HCT116 (cell line): ENCODE results near the gene SPATA2L. TPM values are rescaled to one million over a fixed set of nuclear protein-coding genes. Genes with fewer than 3 reads are reported as not detected.

Source experiments
- ATAC-seq: fragments of 200-7000 bp; cut with Tn5 transposase; 2 replicates; pipeline ENCODE4 v1.9.1; 2020; ENCODE audit warnings: mild to moderate bottlenecking, moderate library complexity
- BruUV-seq: library from RNA; stranded (reverse); fragments of 400-500 nt; replicated peaks from 2 replicates; lab custom pipeline; 2021; lab: Mats Ljungman, UMichigan
- CTCF ChIA-PET: fragments of 300-600 bp; sonication (Branson Sonifier 250); formaldehyde crosslinking; loops from one replicate; lab custom pipeline; 2021; ENCODE audit warnings: antibody characterized with exemption; lab: Charles Lee
- POLR2A ChIA-PET: fragments of 300-600, 350-600 bp; sonication (Branson Sonifier 250); formaldehyde crosslinking; loops from one replicate; lab custom pipeline; 2021; ENCODE audit warnings: antibody characterized with exemption; lab: Charles Lee
- RAD21 ChIA-PET, 2 experiments: fragments of 300-600 bp; sonication (Branson Sonifier 250); formaldehyde crosslinking; loops; one replicate each; lab custom pipeline; 2023; ENCODE audit warnings: low total read pairs in 2 of 2; ENCODE audit not compliant: uncharacterized antibody in 2 of 2, unreplicated experiment in 2 of 2, low non-redundant PET in 1 of 2; lab: Charles Lee
- DNase-seq: peaks from one replicate; pipeline ENCODE4 v3.0.0-alpha.2; 2010; ENCODE audit warnings: low read depth, low spot score
- H2AFZ ChIP-seq: fragments of 200-600 bp; shearing (Covaris generic), sonication (generic); 2 replicates; pipeline ENCODE4 v1.6.1; 2017; ENCODE audit warnings: low read depth, mixed run types, mixed read lengths, antibody characterized with exemption, low read length; ENCODE audit not compliant: poor library complexity, severe bottlenecking
- H3K27ac ChIP-seq: 2 replicates; pipeline ENCODE4 v1.5.1; 2012; ENCODE audit warnings: low read depth, low read length
- H3K27me3 ChIP-seq: fragments of 200-600 bp; sonication (generic); 2 replicates; pipeline ENCODE4 v1.6.1; 2016; ENCODE audit warnings: mixed run types, low read length, mixed read lengths; ENCODE audit not compliant: insufficient read depth
- H3K36me3 ChIP-seq, 2 experiments: fragments of 200-500 bp in 1 of 2; fragments of 200-600 bp in 1 of 2; sonication (Bioruptor generic) in 1 of 2; sonication (generic) in 1 of 2; 2 replicates each; pipeline versions ENCODE4 v1.5.1 to v1.6.1; 2014 to 2016; ENCODE audit warnings: low read length in 2 of 2, inconsistent platforms in 1 of 2, mixed read lengths in 1 of 2, mixed run types in 1 of 2; ENCODE audit not compliant: insufficient read depth in 2 of 2, control insufficient read depth in 1 of 2
- H3K4me1 ChIP-seq, 2 experiments: fragments of 200-600 bp in 1 of 2; sonication (generic) in 1 of 2; 2 replicates each; pipeline versions ENCODE4 v1.5.1 to v1.6.1; 2012 to 2017; ENCODE audit warnings: low read length in 2 of 2, inconsistent platforms in 1 of 2, mild to moderate bottlenecking in 1 of 2, mixed read lengths in 1 of 2, mixed run types in 1 of 2, moderate library complexity in 1 of 2; ENCODE audit not compliant: insufficient read depth in 2 of 2, control insufficient read depth in 1 of 2
- H3K4me2 ChIP-seq: fragments of 200-600 bp; sonication (generic); 2 replicates; pipeline ENCODE4 v1.6.1; 2017; ENCODE audit warnings: mixed run types, low read length, mixed read lengths
- H3K4me3 ChIP-seq, 2 experiments: fragments of 200-600 bp in 1 of 2; sonication (generic) in 1 of 2; replicated peaks in 1 of 2; 2 replicates each; pipeline ENCODE4 v1.5.1; 2011 to 2016; ENCODE audit warnings: low read length in 2 of 2, control low read depth in 1 of 2, low read depth in 1 of 2, mild to moderate bottlenecking in 1 of 2, mixed read lengths in 1 of 2, mixed run types in 1 of 2
- H3K79me2 ChIP-seq: fragments of 200-600 bp; sonication (generic); 2 replicates; pipeline ENCODE4 v1.6.1; 2017; ENCODE audit warnings: mild to moderate bottlenecking, mixed run types, low read length, moderate library complexity, mixed read lengths; ENCODE audit not compliant: insufficient read depth
- H3K9ac ChIP-seq: fragments of 200-600 bp; sonication (generic); 2 replicates; pipeline ENCODE4 v1.6.1; 2016; ENCODE audit warnings: low read length, mixed read lengths
- H3K9me2 ChIP-seq: fragments of 200-600 bp; sonication (generic), shearing (Covaris generic); 2 replicates; pipeline ENCODE4 v1.6.1; 2017; ENCODE audit warnings: mixed run types, mild to moderate bottlenecking, moderate library complexity; ENCODE audit not compliant: insufficient read depth
- H3K9me3 ChIP-seq, 2 experiments: fragments of 200-500 bp in 1 of 2; fragments of 200-600 bp in 1 of 2; sonication (Bioruptor generic) in 1 of 2; sonication (generic) in 1 of 2; 2 replicates each; pipeline ENCODE4 v1.6.1; 2014 to 2017; ENCODE audit warnings: low read length in 2 of 2, mixed read lengths in 2 of 2, inconsistent platforms in 1 of 2, low read depth in 1 of 2, mild to moderate bottlenecking in 1 of 2, mixed run types in 1 of 2, moderate library complexity in 1 of 2; ENCODE audit not compliant: control insufficient read depth in 1 of 2, insufficient read depth in 1 of 2
- H4K20me1 ChIP-seq: fragments of 200-600 bp; sonication (generic), shearing (Covaris generic); 2 replicates; pipeline ENCODE4 v1.6.1; 2017; ENCODE audit warnings: mixed run types, mild to moderate bottlenecking, moderate library complexity; ENCODE audit not compliant: insufficient read depth
- ELF1 ChIP-seq: IDR thresholded peaks from 2 replicates; pipeline ENCODE4 v1.6.1; 2012; ENCODE audit warnings: low read depth, borderline replicate concordance
- SRF ChIP-seq: IDR thresholded peaks from 2 replicates; pipeline ENCODE4 v1.6.1; 2012; ENCODE audit warnings: low read depth
- YY1 ChIP-seq: IDR thresholded peaks from 2 replicates; pipeline ENCODE4 v1.6.1; 2011; ENCODE audit warnings: low read length, low read depth, moderate library complexity, mild to moderate bottlenecking; ENCODE audit not compliant: insufficient replicate concordance; ENCODE audit errors: extremely low read depth
- ZFX ChIP-seq: fragments of 450-650 bp; IDR thresholded peaks from 2 replicates; pipeline ENCODE4 v1.6.1; 2017
- intact Hi-C: fragments of 100-400 bp; cut with micrococcal nuclease; formaldehyde crosslinking; loops from 2 replicates; pipeline ENCODE4 v1.10.0; 2022
- total RNA-seq: library from RNA; stranded (reverse); gene quantifications from one replicate; pipeline ENCODE4 v1.2.1, GENCODE V29; 2021; ENCODE audit not compliant: unreplicated experiment
- TF ChIP-seq, protein P1 (sequence below): IDR thresholded peaks from 2 replicates; pipeline ENCODE4 v1.6.1; 2011; ENCODE audit warnings: mild to moderate bottlenecking, low read length, moderate library complexity; ENCODE audit not compliant: insufficient replicate concordance; ENCODE audit errors: extremely low read depth
- TF ChIP-seq, protein P2 (sequence below): IDR thresholded peaks from 2 replicates; pipeline ENCODE4 v1.6.1; 2012; ENCODE audit warnings: low read depth

The SPATA2L gene
- total RNA-seq, 1 experiment from 2014 or later: 50.5 TPM

DNA sequence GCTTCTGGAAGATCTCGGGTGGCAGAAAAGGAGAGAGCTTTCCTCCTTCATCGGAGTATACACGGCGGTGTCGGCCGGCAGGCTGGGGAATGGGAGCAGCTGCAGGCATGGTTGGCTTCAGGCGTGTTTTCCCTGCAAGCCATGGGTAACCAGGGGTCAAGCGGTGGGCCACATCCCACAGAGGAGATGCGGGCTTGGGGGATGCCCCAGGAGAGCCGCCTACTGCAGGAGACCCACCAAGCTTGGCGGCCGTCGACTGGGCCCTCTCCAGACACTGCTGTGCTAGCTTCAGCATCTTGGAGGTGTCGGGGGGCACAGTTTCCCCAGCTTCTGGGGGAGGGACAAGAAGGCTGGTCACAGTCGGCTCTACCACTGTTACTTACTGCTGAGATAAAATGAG, 15.0 kb upstream of the SPATA2L start (continued):
- TF ChIP-seq ELF1: no peak
- TF ChIP-seq, protein P1, sequence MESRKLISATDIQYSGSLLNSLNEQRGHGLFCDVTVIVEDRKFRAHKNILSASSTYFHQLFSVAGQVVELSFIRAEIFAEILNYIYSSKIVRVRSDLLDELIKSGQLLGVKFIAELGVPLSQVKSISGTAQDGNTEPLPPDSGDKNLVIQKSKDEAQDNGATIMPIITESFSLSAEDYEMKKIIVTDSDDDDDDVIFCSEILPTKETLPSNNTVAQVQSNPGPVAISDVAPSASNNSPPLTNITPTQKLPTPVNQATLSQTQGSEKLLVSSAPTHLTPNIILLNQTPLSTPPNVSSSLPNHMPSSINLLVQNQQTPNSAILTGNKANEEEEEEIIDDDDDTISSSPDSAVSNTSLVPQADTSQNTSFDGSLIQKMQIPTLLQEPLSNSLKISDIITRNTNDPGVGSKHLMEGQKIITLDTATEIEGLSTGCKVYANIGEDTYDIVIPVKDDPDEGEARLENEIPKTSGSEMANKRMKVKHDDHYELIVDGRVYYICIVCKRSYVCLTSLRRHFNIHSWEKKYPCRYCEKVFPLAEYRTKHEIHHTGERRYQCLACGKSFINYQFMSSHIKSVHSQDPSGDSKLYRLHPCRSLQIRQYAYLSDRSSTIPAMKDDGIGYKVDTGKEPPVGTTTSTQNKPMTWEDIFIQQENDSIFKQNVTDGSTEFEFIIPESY: no peak
- TF ChIP-seq, protein P2, sequence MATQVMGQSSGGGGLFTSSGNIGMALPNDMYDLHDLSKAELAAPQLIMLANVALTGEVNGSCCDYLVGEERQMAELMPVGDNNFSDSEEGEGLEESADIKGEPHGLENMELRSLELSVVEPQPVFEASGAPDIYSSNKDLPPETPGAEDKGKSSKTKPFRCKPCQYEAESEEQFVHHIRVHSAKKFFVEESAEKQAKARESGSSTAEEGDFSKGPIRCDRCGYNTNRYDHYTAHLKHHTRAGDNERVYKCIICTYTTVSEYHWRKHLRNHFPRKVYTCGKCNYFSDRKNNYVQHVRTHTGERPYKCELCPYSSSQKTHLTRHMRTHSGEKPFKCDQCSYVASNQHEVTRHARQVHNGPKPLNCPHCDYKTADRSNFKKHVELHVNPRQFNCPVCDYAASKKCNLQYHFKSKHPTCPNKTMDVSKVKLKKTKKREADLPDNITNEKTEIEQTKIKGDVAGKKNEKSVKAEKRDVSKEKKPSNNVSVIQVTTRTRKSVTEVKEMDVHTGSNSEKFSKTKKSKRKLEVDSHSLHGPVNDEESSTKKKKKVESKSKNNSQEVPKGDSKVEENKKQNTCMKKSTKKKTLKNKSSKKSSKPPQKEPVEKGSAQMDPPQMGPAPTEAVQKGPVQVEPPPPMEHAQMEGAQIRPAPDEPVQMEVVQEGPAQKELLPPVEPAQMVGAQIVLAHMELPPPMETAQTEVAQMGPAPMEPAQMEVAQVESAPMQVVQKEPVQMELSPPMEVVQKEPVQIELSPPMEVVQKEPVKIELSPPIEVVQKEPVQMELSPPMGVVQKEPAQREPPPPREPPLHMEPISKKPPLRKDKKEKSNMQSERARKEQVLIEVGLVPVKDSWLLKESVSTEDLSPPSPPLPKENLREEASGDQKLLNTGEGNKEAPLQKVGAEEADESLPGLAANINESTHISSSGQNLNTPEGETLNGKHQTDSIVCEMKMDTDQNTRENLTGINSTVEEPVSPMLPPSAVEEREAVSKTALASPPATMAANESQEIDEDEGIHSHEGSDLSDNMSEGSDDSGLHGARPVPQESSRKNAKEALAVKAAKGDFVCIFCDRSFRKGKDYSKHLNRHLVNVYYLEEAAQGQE: no peak
- TF ChIP-seq, all 23 proteins: peak for 0

DNA sequence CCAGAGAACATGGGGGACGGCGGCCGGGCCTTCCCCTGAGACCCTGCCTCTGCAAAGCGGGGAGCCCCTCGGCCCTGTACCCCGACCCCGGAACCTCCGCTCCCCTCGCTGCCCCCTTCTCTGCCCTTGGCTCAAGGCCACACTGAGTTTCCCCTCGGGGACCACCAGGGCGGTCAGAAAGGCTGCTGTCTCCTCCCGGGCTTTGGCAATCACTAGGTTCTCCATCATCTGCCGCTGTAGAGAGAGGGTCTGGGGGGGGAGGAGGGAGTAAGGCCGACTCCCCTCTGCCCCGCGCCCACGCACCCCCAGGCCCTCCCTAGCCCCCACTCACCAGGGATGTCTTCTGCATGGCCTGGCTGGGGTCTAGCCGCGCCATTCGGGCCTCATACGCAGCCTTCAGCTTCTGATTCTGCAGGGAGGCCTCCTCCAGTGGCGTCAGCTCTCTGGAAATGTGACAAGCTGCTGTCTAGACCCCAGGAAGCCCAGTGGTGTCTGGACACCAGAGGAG, 10.8 kb upstream of the SPATA2L start:
- Histone ChIP-seq H3K4me3 (peak overlapping the region; percentile 84 to 99), H3K4me2 (peak overlapping the region; percentile 97), H3K79me2 (peaks cover 42% of the 10 kb centered on the region), H3K9ac (peak overlapping the region; percentile 100), H3K27me3 (no peaks in the 10 kb centered on the region), H4K20me1 (no peaks in the 10 kb centered on the region), H3K27ac (peak overlapping the region; percentile 83), H2AFZ (no peak overlapping the region), H3K36me3 (peaks cover 9 to 23% of the 10 kb centered on the region in 2 experiments), H3K4me1 (peaks cover 0 to 38% of the 10 kb centered on the region in 2 experiments; a peak in 2 of 4 replicates), H3K9me2 (no peaks in the 10 kb centered on the region), H3K9me3 (no peaks in the 10 kb centered on the region)
- BruUV-seq: no TSS peak
- intact Hi-C loops: no loop called here
- ATAC-seq (peak; percentile 19), DNase-seq (no peak)
- ChIA-PET POLR2A (interaction anchor here (1.2 to 3.2 kb wide), 2 partner anchors 8 to 12 kb away, joined by 4 to 12 read pairs; partner anchors contain the start of gene VPS9D1), RAD21 (no interaction called here), CTCF (interaction anchor here (2.3 kb wide), 1 partner anchor 12 kb away, joined by 6 read pairs; no protein-coding TSS in a partner anchor)
- TF ChIP-seq YY1: no peak
- TF ChIP-seq SRF: no peak
- TF ChIP-seq ZFX: peak; percentile 90; the same call in 1 of the 2 replicates
- TF ChIP-seq, protein P1: no peak
